Trophoblast cell (in vitro differentiated cells and primary cell): ENCODE data around the gene CALR.

Experiments used
- DNase-seq, 2 donors: peaks; one replicate each; pipeline ENCODE4 v3.0.0-alpha.2; 2016
- H2AFZ ChIP-seq: 2 replicates; pipeline ENCODE4 v1.6.1; 2013; ENCODE audit warnings: low read length, moderate library complexity, mild to moderate bottlenecking; ENCODE audit not compliant: insufficient read depth, poor library complexity
- H2AK5ac ChIP-seq: 2 replicates; pipeline ENCODE4 v1.6.1; 2013; ENCODE audit warnings: mild to moderate bottlenecking, low read length
- H2BK120ac ChIP-seq: 2 replicates; pipeline ENCODE4 v1.6.1; 2013; ENCODE audit warnings: low read length, mild to moderate bottlenecking, moderate library complexity; ENCODE audit not compliant: insufficient read depth, poor library complexity
- H2BK12ac ChIP-seq: 2 replicates; pipeline ENCODE4 v1.6.1; 2013; ENCODE audit warnings: mild to moderate bottlenecking, low read length, moderate library complexity
- H2BK5ac ChIP-seq: 2 replicates; pipeline ENCODE4 v1.6.1; 2013; ENCODE audit warnings: low read length, low read depth, moderate library complexity, mild to moderate bottlenecking; ENCODE audit not compliant: poor library complexity
- H3K14ac ChIP-seq: 2 replicates; pipeline ENCODE4 v1.6.1; 2013; ENCODE audit warnings: mild to moderate bottlenecking, low read length
- H3K18ac ChIP-seq: 2 replicates; pipeline ENCODE4 v1.6.1; 2013; ENCODE audit warnings: mild to moderate bottlenecking, low read length
- H3K23ac ChIP-seq: 2 replicates; pipeline ENCODE4 v1.6.1; 2013; ENCODE audit warnings: low read length
- H3K27ac ChIP-seq: 2 replicates; pipeline ENCODE4 v1.5.1; 2013; ENCODE audit warnings: low read depth, mild to moderate bottlenecking, inconsistent platforms, low read length, moderate library complexity
- H3K27me3 ChIP-seq: 2 replicates; pipeline ENCODE4 v1.6.1; 2013; ENCODE audit warnings: inconsistent platforms, mild to moderate bottlenecking, low read length, moderate library complexity; ENCODE audit not compliant: insufficient read depth
- H3K36me3 ChIP-seq, 2 experiments: 1 replicate in 1 of 2; 2 replicates in 1 of 2; pipeline ENCODE4 v1.6.1; 2013; ENCODE audit warnings: low read length in 2 of 2, mild to moderate bottlenecking in 2 of 2, moderate library complexity in 1 of 2; ENCODE audit not compliant: insufficient read depth in 2 of 2, control insufficient read depth in 1 of 2
- H3K4ac ChIP-seq: 2 replicates; pipeline ENCODE4 v1.6.1; 2013; ENCODE audit warnings: low read depth, mild to moderate bottlenecking, low read length, moderate library complexity
- H3K4me1 ChIP-seq, 2 experiments: 1 replicate in 1 of 2; 2 replicates in 1 of 2; pipeline ENCODE4 v1.6.1; 2013; ENCODE audit warnings: low read length in 2 of 2, mild to moderate bottlenecking in 2 of 2, moderate library complexity in 1 of 2; ENCODE audit not compliant: insufficient read depth in 2 of 2, control insufficient read depth in 1 of 2
- H3K4me2 ChIP-seq: 2 replicates; pipeline ENCODE4 v1.6.1; 2013; ENCODE audit warnings: inconsistent platforms, mild to moderate bottlenecking, low read length, moderate library complexity
- H3K4me3 ChIP-seq: 2 replicates; pipeline ENCODE4 v1.5.1; 2013; ENCODE audit warnings: mild to moderate bottlenecking, low read depth, low read length, inconsistent platforms
- H3K79me1 ChIP-seq: one replicate; pipeline ENCODE4 v1.6.1; 2013; ENCODE audit warnings: low read length
- H3K79me2 ChIP-seq: 2 replicates; pipeline ENCODE4 v1.6.1; 2013; ENCODE audit warnings: low read length, mild to moderate bottlenecking; ENCODE audit not compliant: control insufficient read depth, insufficient read depth, poor library complexity
- H3K9ac ChIP-seq: 2 replicates; pipeline ENCODE4 v1.6.1; 2013; ENCODE audit warnings: mild to moderate bottlenecking, low read length
- H3K9me3 ChIP-seq: 2 replicates; pipeline ENCODE4 v1.6.1; 2013; ENCODE audit warnings: low read depth, mild to moderate bottlenecking, control low read depth, inconsistent platforms, low read length; ENCODE audit not compliant: insufficient read depth
- H4K12ac ChIP-seq: 2 replicates; pipeline ENCODE4 v1.6.1; 2013; ENCODE audit warnings: low read depth, mild to moderate bottlenecking, low read length, moderate library complexity
- H4K8ac ChIP-seq: 2 replicates; pipeline ENCODE4 v1.6.1; 2013; ENCODE audit warnings: low read depth, mild to moderate bottlenecking, low read length, moderate library complexity
- H4K91ac ChIP-seq: one replicate; pipeline ENCODE4 v1.6.1; 2013; ENCODE audit warnings: low read depth, mild to moderate bottlenecking, low read length, moderate library complexity
- WGBS: extraction: QIAGEN DNeasy Blood & Tissue Kit; methylation state at CpG from one replicate; pipeline ENCODE4 v1.1.7; 2013; ENCODE audit warnings: missing lambda C conversion rate; ENCODE audit not compliant: insufficient read length, insufficient coverage; ENCODE audit errors: extremely low coverage; 5-methylcytosine and 5-hydroxymethylcytosine counted together

The CALR gene

GRCh38 chr19:12979974-12980373 lies 41.6 kb downstream of the CALR start:
- Histone ChIP-seq H3K9me3 (peaks cover 10% of the 10 kb centered on the region), H2AK5ac (no peak overlapping the region), H4K8ac (no peak overlapping the region), H2BK5ac (no peak overlapping the region), H3K14ac (no peak overlapping the region), H3K27me3 (peaks cover 5% of the 10 kb centered on the region), H3K79me2 (no peaks in the 10 kb centered on the region), H2BK120ac (no peak overlapping the region), H3K18ac (no peak overlapping the region), H3K9ac (no peak overlapping the region), H2BK12ac (no peak overlapping the region), H3K36me3 (no peaks in the 10 kb centered on the region), H4K12ac (no peak overlapping the region), H4K91ac (no peak overlapping the region), H3K79me1 (no peaks in the 10 kb centered on the region), H3K4me3 (no peak overlapping the region), H3K4me1 (no peaks in the 10 kb centered on the region), H3K23ac (no peak overlapping the region), H3K4me2 (no peak overlapping the region), H3K4ac (no peak overlapping the region), H2AFZ (no peak overlapping the region), H3K27ac (no peak overlapping the region)
- WGBS, result no CpG with 5 or more reads among the region's 3 CpGs
- no peak for DNase-seq

GRCh38 chr19:12982648-12983047 lies 44.2 kb downstream of the CALR start:
- no peak overlapping the region for H3K4me3 ChIP-seq
- H3K18ac ChIP-seq, result no peak overlapping the region
- no peak overlapping the region for H4K91ac ChIP-seq
- H3K79me1 ChIP-seq, result no peaks in the 10 kb centered on the region
- H2BK5ac ChIP-seq, result no peak overlapping the region
- H3K9ac ChIP-seq, result no peak overlapping the region
- H3K27ac ChIP-seq, result no peak overlapping the region
- H3K36me3 ChIP-seq, result no peaks in the 10 kb centered on the region
- peaks cover 15% of the 10 kb centered on the region for H3K9me3 ChIP-seq
- no peak overlapping the region for H3K4ac ChIP-seq
- no peaks in the 10 kb centered on the region for H3K79me2 ChIP-seq
- no peak overlapping the region for H2AK5ac ChIP-seq
- whole genome bisulfite sequencing, result no CpG with 5 or more reads among the region's 6 CpGs
- H2BK12ac ChIP-seq, result no peak overlapping the region
- no peak overlapping the region for H3K23ac ChIP-seq
- H2AFZ ChIP-seq, result no peak overlapping the region
- H4K8ac ChIP-seq, result no peak overlapping the region
- H3K4me2 ChIP-seq, result no peak overlapping the region
- H3K14ac ChIP-seq, result no peak overlapping the region
- DNase-seq, result no peak
- H3K4me1 ChIP-seq, result no peaks in the 10 kb centered on the region
- H2BK120ac ChIP-seq, result no peak overlapping the region
- H4K12ac ChIP-seq, result no peak overlapping the region
- H3K27me3 ChIP-seq, result peaks cover 17% of the 10 kb centered on the region

GRCh38 chr19:12983091-12983490 lies 44.7 kb downstream of the CALR start:
- Histone ChIP-seq H3K4me3 (no peak overlapping the region), H2AK5ac (no peak overlapping the region), H3K36me3 (no peaks in the 10 kb centered on the region), H3K18ac (no peak overlapping the region), H3K27me3 (peaks cover 18% of the 10 kb centered on the region), H3K4me1 (no peaks in the 10 kb centered on the region), H2AFZ (no peak overlapping the region), H3K14ac (no peak overlapping the region), H3K79me2 (no peaks in the 10 kb centered on the region), H2BK120ac (no peak overlapping the region), H4K12ac (no peak overlapping the region), H4K8ac (no peak overlapping the region), H3K9me3 (peaks cover 17% of the 10 kb centered on the region), H4K91ac (no peak overlapping the region), H3K4ac (no peak overlapping the region), H2BK5ac (no peak overlapping the region), H3K9ac (no peak overlapping the region), H3K23ac (no peak overlapping the region), H3K27ac (no peak overlapping the region), H2BK12ac (no peak overlapping the region), H3K79me1 (no peaks in the 10 kb centered on the region), H3K4me2 (peak overlapping the region; percentile 41)
- no peak for DNase-seq
- WGBS, result no CpG with 5 or more reads among the region's 10 CpGs

GRCh38 chr19:12983542-12984142 lies 45.2 kb downstream of the CALR start:
- DNase-seq, result peak; percentile 43 to 80
- WGBS, result 100% methylated on average over 3 of the region's 51 CpGs
- Histone ChIP-seq H3K23ac (no peak overlapping the region), H3K9ac (no peak overlapping the region), H2BK120ac (no peak overlapping the region), H2AK5ac (no peak overlapping the region), H3K4ac (no peak overlapping the region), H3K4me2 (peak overlapping the region; percentile 41), H2BK5ac (no peak overlapping the region), H4K91ac (no peak overlapping the region), H3K4me3 (no peak overlapping the region), H3K27ac (no peak overlapping the region), H3K27me3 (peaks cover 18% of the 10 kb centered on the region), H3K14ac (no peak overlapping the region), H3K36me3 (no peaks in the 10 kb centered on the region), H2BK12ac (no peak overlapping the region), H3K79me1 (no peaks in the 10 kb centered on the region), H2AFZ (no peak overlapping the region), H3K9me3 (peaks cover 16% of the 10 kb centered on the region), H4K12ac (no peak overlapping the region), H3K4me1 (no peaks in the 10 kb centered on the region), H3K79me2 (no peaks in the 10 kb centered on the region), H3K18ac (no peak overlapping the region), H4K8ac (no peak overlapping the region)
